Fibroblast of lung (primary cell): ENCODE measurements around the gene TMEM131.

Source experiments
- CTCF ChIP-seq, 2 donors: IDR thresholded peaks in 1 of 2; conservative IDR thresholded peaks in 1 of 2; 1 replicate in 1 of 2; 2 replicates in 1 of 2; pipeline ENCODE4 v1.5.1; 2011 to 2012; ENCODE audit warnings: low read length in 2 of 2, control low read depth in 1 of 2, inconsistent platforms in 1 of 2, low read depth in 1 of 2, mild to moderate bottlenecking in 1 of 2
- EZH2 ChIP-seq: IDR thresholded peaks from 2 replicates; pipeline ENCODE4 v1.5.1; 2012; ENCODE audit warnings: low read length, control low read depth, mild to moderate bottlenecking; ENCODE audit errors: missing control alignments

GRCh38 chr2:97935719-97936161 is 60.0 kb downstream of the TMEM131 start:
- no peak for TF ChIP-seq CTCF (conservative IDR thresholded peaks at IDR 0.05 in 1 of 2, IDR thresholded peaks at IDR 0.05 in 1 of 2; ENCODE audit: low read depth in 1 of 2, low read length in 2 of 2)
- no peak for TF ChIP-seq EZH2
